Osteoblast (primary cell): ENCODE results near the gene MYLK. TPM values are rescaled to one million over a fixed set of nuclear protein-coding genes. Genes with fewer than 3 reads are reported as not detected.

ENCODE experiments used
- DNase-seq: peaks from one replicate; pipeline ENCODE4 v3.0.0; 2011; ENCODE audit warnings: low spot score, mixed read lengths; ENCODE audit not compliant: insufficient read length; ENCODE audit errors: missing footprints
- H2AFZ ChIP-seq: 2 replicates; pipeline ENCODE4 v1.6.0; 2011; ENCODE audit warnings: mild to moderate bottlenecking, low read length
- H3K27ac ChIP-seq: 2 replicates; pipeline ENCODE4 v1.5.1; 2011; ENCODE audit warnings: mild to moderate bottlenecking, low read depth, low read length, moderate library complexity
- H3K27me3 ChIP-seq: 2 replicates; pipeline ENCODE4 v1.6.0; 2012; ENCODE audit warnings: mild to moderate bottlenecking, control low read depth, inconsistent platforms, low read length, moderate library complexity; ENCODE audit not compliant: insufficient read depth
- H3K36me3 ChIP-seq: 2 replicates; pipeline ENCODE4 v1.5.1; 2011; ENCODE audit warnings: mild to moderate bottlenecking, low read length, control low read depth, moderate library complexity; ENCODE audit not compliant: insufficient read depth
- H3K4me1 ChIP-seq: 2 replicates; pipeline ENCODE4 v1.5.1; 2011; ENCODE audit warnings: mild to moderate bottlenecking, low read length, control low read depth, moderate library complexity; ENCODE audit not compliant: insufficient read depth
- H3K4me2 ChIP-seq: 2 replicates; pipeline ENCODE4 v1.6.0; 2011; ENCODE audit warnings: mild to moderate bottlenecking, low read length; ENCODE audit not compliant: insufficient read depth
- H3K4me3 ChIP-seq: fragments of 200-600 bp; sonication (generic); 3 replicates; pipeline ENCODE4 v1.5.1; 2012; ENCODE audit warnings: mild to moderate bottlenecking, low read length, inconsistent platforms; ENCODE audit not compliant: insufficient read depth
- H3K79me2 ChIP-seq: 2 replicates; pipeline ENCODE4 v1.6.0; 2012; ENCODE audit warnings: mild to moderate bottlenecking, low read length, control low read depth, inconsistent platforms; ENCODE audit not compliant: insufficient read depth
- H3K9me3 ChIP-seq: 2 replicates; pipeline ENCODE4 v1.5.1; 2011; ENCODE audit warnings: low read depth, low read length, control low read depth
- H4K20me1 ChIP-seq: 2 replicates; pipeline ENCODE4 v1.6.0; 2012; ENCODE audit warnings: mild to moderate bottlenecking, low read length, control low read depth; ENCODE audit not compliant: insufficient read depth
- total RNA-seq: library from RNA; depleted of rRNA; stranded (reverse); fragments of >200 nt; gene quantifications from 2 replicates; pipeline ENCODE4 v1.2.3, GENCODE V29; 2012
- TF ChIP-seq, protein P1 (sequence below): IDR thresholded peaks from 2 replicates; pipeline ENCODE4 v1.5.1; 2011; ENCODE audit warnings: mild to moderate bottlenecking, low read depth, low read length, moderate library complexity; ENCODE audit errors: extremely low read depth

Gene MYLK
- total RNA-seq, 1 donor, result 268 TPM

DNA sequence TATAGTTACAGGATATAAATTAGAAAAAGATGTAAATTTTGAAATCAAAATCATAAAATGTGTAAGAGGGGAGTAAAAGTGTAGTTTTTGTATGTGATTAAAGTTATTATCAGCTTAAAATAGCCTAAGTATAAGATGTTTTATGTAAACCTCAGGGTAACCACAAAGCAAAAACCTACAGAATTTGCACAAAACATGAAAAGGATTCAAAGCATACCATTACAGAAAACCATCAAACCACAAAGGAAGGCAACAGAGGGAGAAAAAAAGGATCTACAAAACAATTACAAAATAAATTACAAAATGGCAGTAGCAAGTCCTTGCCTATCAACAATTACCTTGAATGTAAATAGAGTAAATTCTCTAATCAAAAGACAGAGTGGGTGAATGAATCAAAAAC, 36.7 kb upstream of the MYLK start:
- Histone ChIP-seq H3K9me3 (no peaks in the 10 kb centered on the region), H3K36me3 (peaks cover 42% of the 10 kb centered on the region), H3K4me1 (no peaks in the 10 kb centered on the region), H2AFZ (no peak overlapping the region), H3K4me2 (no peak overlapping the region), H3K27ac (no peak overlapping the region), H4K20me1 (no peaks in the 10 kb centered on the region), H3K27me3 (no peaks in the 10 kb centered on the region), H3K4me3 (no peak overlapping the region), H3K79me2 (no peaks in the 10 kb centered on the region)
- TF ChIP-seq, protein P1, sequence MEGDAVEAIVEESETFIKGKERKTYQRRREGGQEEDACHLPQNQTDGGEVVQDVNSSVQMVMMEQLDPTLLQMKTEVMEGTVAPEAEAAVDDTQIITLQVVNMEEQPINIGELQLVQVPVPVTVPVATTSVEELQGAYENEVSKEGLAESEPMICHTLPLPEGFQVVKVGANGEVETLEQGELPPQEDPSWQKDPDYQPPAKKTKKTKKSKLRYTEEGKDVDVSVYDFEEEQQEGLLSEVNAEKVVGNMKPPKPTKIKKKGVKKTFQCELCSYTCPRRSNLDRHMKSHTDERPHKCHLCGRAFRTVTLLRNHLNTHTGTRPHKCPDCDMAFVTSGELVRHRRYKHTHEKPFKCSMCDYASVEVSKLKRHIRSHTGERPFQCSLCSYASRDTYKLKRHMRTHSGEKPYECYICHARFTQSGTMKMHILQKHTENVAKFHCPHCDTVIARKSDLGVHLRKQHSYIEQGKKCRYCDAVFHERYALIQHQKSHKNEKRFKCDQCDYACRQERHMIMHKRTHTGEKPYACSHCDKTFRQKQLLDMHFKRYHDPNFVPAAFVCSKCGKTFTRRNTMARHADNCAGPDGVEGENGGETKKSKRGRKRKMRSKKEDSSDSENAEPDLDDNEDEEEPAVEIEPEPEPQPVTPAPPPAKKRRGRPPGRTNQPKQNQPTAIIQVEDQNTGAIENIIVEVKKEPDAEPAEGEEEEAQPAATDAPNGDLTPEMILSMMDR, result no peak
- DNase-seq, result no peak

DNA sequence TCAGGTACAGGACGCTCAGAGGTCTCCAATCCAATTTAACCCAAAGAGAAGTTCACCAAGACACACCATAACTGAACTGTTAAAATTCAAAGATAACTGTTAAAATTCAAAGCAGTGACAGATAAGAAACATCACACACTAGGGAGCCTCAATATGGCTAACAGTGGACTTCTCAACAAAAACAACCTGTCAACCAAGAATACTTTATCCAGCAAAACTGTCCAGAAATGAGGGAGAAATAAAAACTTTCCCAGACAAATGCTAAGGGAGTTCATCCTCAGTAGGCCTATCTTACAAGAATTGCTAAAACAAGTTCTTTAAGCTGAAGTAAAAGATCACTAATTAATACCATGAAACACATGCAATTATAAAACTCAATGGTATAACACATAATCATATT, 36.3 kb upstream of the MYLK start:
- TF ChIP-seq, protein P1, result no peak
- Histone ChIP-seq H3K4me1 (no peaks in the 10 kb centered on the region), H3K36me3 (peaks cover 39% of the 10 kb centered on the region), H2AFZ (no peak overlapping the region), H3K27ac (no peak overlapping the region), H3K4me2 (no peak overlapping the region), H3K9me3 (no peaks in the 10 kb centered on the region), H3K79me2 (no peaks in the 10 kb centered on the region), H3K4me3 (no peak overlapping the region), H4K20me1 (no peaks in the 10 kb centered on the region), H3K27me3 (no peaks in the 10 kb centered on the region)
- no peak for DNase-seq

DNA sequence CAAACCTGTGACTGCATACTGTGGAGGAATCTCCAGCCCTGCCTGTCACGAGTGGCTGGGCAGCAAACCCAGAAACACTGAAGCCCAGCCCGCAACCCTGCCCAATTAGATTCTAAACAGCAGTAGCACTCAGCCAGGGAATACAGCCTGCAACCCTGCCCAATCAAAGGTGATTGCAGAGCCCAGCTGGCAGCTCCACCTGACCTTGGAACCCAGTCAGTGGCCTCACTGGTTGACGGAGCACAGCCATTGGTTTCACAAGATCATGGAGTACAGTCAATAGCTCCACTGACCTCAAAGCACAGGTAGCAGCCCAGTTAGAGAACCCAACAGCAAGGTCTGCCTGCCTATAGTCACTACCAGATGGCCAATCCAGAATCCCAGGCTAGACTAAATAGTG, 35.2 kb upstream of the MYLK start:
- DNase-seq, result no peak
- Histone ChIP-seq H4K20me1 (no peaks in the 10 kb centered on the region), H3K36me3 (peaks cover 46% of the 10 kb centered on the region), H3K9me3 (no peaks in the 10 kb centered on the region), H3K4me3 (no peak overlapping the region), H2AFZ (no peak overlapping the region), H3K4me2 (no peak overlapping the region), H3K4me1 (no peaks in the 10 kb centered on the region), H3K27ac (no peak overlapping the region), H3K27me3 (no peaks in the 10 kb centered on the region), H3K79me2 (no peaks in the 10 kb centered on the region)
- TF ChIP-seq, protein P1, result no peak

DNA sequence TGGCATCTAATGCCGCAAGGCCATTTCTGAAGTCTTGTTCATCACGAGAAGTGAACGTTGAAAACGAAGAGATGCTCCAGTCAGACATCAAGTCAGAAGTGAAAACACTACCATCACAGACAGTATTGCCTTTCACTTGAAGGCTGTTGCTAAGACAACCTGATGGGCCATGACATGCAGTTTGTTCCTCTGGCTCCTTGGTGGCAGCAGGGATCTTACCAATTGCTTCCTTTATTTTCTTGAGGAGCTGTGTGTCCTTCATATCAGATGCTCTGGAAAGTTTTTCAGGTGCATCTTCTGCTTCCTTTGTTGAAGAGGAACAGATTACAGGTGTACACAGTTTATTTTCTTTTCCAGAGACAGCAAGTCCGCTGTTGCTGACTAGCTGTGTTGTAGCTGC, 30.7 kb upstream of the MYLK start:
- Histone ChIP-seq H3K9me3 (no peaks in the 10 kb centered on the region), H3K4me3 (no peak overlapping the region), H4K20me1 (no peaks in the 10 kb centered on the region), H3K27ac (no peak overlapping the region), H2AFZ (no peak overlapping the region), H3K4me2 (no peak overlapping the region), H3K4me1 (no peaks in the 10 kb centered on the region), H3K79me2 (no peaks in the 10 kb centered on the region), H3K27me3 (no peaks in the 10 kb centered on the region), H3K36me3 (peaks cover 20% of the 10 kb centered on the region)
- no peak for DNase-seq
- TF ChIP-seq, protein P1, result no peak
